Panc1 (cell line): ENCODE results near the gene ITFG2. TPM values are rescaled to one million over a fixed set of nuclear protein-coding genes. Genes with fewer than 3 reads are reported as not detected.

Source experiments
- ATAC-seq: fragments of 200-7000 bp; cut with Tn5 transposase; 2 replicates; pipeline ENCODE4 v1.9.1; 2020; ENCODE audit warnings: mild to moderate bottlenecking, moderate library complexity
- BruUV-seq: library from RNA; stranded (reverse); fragments of 400-500 nt; replicated peaks from 2 replicates; lab custom pipeline; 2021; lab: Mats Ljungman, UMichigan
- CTCF ChIA-PET: fragments of 300-600 bp; sonication (Branson Sonifier 250); formaldehyde crosslinking; loops from one replicate; lab custom pipeline; 2022; ENCODE audit warnings: antibody characterized with exemption; lab: Charles Lee
- POLR2A ChIA-PET: fragments of 300-600 bp; sonication (Branson Sonifier 250); formaldehyde crosslinking; loops from one replicate; lab custom pipeline; 2022; ENCODE audit warnings: antibody characterized with exemption; lab: Charles Lee
- DNase-seq: peaks from one replicate; pipeline ENCODE4 v3.0.0-alpha.2; 2010; ENCODE audit warnings: low read depth, low spot score
- H3K27ac ChIP-seq: 2 replicates; pipeline ENCODE4 v1.5.1; 2011; ENCODE audit warnings: mild to moderate bottlenecking, low read length, inconsistent platforms
- H3K27me3 ChIP-seq: fragments of 200-500 bp; sonication (Bioruptor generic); 2 replicates; pipeline ENCODE4 v1.6.0; 2014; ENCODE audit warnings: low read length, inconsistent platforms; ENCODE audit not compliant: control insufficient read depth, insufficient read depth
- H3K36me3 ChIP-seq: fragments of 200-500 bp; sonication (Bioruptor generic); 2 replicates; pipeline ENCODE4 v1.5.1; 2014; ENCODE audit warnings: inconsistent platforms, mild to moderate bottlenecking, low read length, moderate library complexity; ENCODE audit not compliant: control insufficient read depth, insufficient read depth
- H3K4me1 ChIP-seq: 2 replicates; pipeline ENCODE4 v1.5.1; 2011; ENCODE audit warnings: inconsistent platforms, mild to moderate bottlenecking, low read length, moderate library complexity; ENCODE audit not compliant: control insufficient read depth, insufficient read depth
- H3K4me3 ChIP-seq, 2 experiments: 2 replicates each; pipeline ENCODE4 v1.5.1; 2011 to 2012; ENCODE audit warnings: low read depth in 2 of 2, low read length in 2 of 2, mild to moderate bottlenecking in 2 of 2, inconsistent platforms in 1 of 2, moderate library complexity in 1 of 2
- H3K9me3 ChIP-seq: fragments of 200-500 bp; sonication (Bioruptor generic); 2 replicates; pipeline ENCODE4 v1.5.1; 2014; ENCODE audit warnings: low read depth, mild to moderate bottlenecking, inconsistent platforms, low read length, moderate library complexity; ENCODE audit not compliant: control insufficient read depth, insufficient read depth
- CTCF ChIP-seq: fragments of 450-650 bp; IDR thresholded peaks from 2 replicates; pipeline ENCODE4 v1.5.1; 2017; ENCODE audit warnings: mild to moderate bottlenecking
- POLR2AphosphoS5 ChIP-seq: IDR thresholded peaks from 2 replicates; pipeline ENCODE4 v1.6.1; 2012; ENCODE audit warnings: mild to moderate bottlenecking, low read depth, low read length, moderate library complexity
- REST ChIP-seq, 2 experiments: IDR thresholded peaks; 2 replicates each; pipeline ENCODE4 v1.6.1; 2011 to 2012; ENCODE audit warnings: low read depth in 2 of 2, control low read depth in 1 of 2, low read length in 1 of 2, mild to moderate bottlenecking in 1 of 2, moderate library complexity in 1 of 2; ENCODE audit not compliant: insufficient read depth in 1 of 2
- SIN3A ChIP-seq: IDR thresholded peaks from 2 replicates; pipeline ENCODE4 v1.6.1; 2012; ENCODE audit warnings: low read depth, mild to moderate bottlenecking, low read length, moderate library complexity, borderline replicate concordance; ENCODE audit not compliant: insufficient read depth
- TCF7L2 ChIP-seq: IDR thresholded peaks from 2 replicates; pipeline ENCODE4 v1.6.1; 2011; ENCODE audit warnings: mild to moderate bottlenecking, low read depth, low read length, inconsistent platforms
- in situ Hi-C: cut with HindIII; loops from 2 replicates; pipeline ENCODE4 v1.10.0; 2016; ENCODE audit warnings: low sequenced_read_pairs, low pct_unique_long_range_greater_than_20kb
- intact Hi-C: fragments of 100-400 bp; cut with micrococcal nuclease; formaldehyde crosslinking; loops from one replicate; pipeline ENCODE4 v1.10.0; 2022; ENCODE audit not compliant: unreplicated experiment
- total RNA-seq: library from RNA; stranded (reverse); gene quantifications from one replicate; pipeline ENCODE4 v1.2.1, GENCODE V29; 2021; ENCODE audit not compliant: unreplicated experiment

ITFG2 gene
- total RNA-seq, 1 experiment from 2014 or later: 17.4 TPM

GRCh38 chr12:2834581-2835491 lies 22.4 kb downstream of the ITFG2 start, which contains the start of gene NRIP2:
Gene NRIP2, minus strand, starts transcription at chr12:2835035. Its CDS starts 52 bp downstream, at chr12:2834983.
- H3K36me3 ChIP-seq: no peaks in the 10 kb centered on the region
- H3K9me3 ChIP-seq: no peaks in the 10 kb centered on the region
- no peak for DNase-seq
- intact Hi-C loops: no loop called here
- ATAC-seq: no peak
- CTCF ChIA-PET: no interaction called here
- TF ChIP-seq TCF7L2 (no peak), POLR2AphosphoS5 (no peak), CTCF (no peak), REST (IDR thresholded peaks at IDR 0.05; ENCODE audit: insufficient read depth in 1 of 2, low read depth in 2 of 2, low read length in 1 of 2) (no peak), SIN3A (no peak)
- no TSS peak for BruUV-seq
- H3K4me3 ChIP-seq: no peak within 1 kb of the TSS
- no peak within 1 kb of the TSS for H3K27ac ChIP-seq
- POLR2A ChIA-PET: no interaction called here
- H3K27me3 ChIP-seq: no peaks in the 10 kb centered on the region
- no peaks in the 10 kb centered on the region for H3K4me1 ChIP-seq
- in situ Hi-C loops: no loop called here

DNA sequence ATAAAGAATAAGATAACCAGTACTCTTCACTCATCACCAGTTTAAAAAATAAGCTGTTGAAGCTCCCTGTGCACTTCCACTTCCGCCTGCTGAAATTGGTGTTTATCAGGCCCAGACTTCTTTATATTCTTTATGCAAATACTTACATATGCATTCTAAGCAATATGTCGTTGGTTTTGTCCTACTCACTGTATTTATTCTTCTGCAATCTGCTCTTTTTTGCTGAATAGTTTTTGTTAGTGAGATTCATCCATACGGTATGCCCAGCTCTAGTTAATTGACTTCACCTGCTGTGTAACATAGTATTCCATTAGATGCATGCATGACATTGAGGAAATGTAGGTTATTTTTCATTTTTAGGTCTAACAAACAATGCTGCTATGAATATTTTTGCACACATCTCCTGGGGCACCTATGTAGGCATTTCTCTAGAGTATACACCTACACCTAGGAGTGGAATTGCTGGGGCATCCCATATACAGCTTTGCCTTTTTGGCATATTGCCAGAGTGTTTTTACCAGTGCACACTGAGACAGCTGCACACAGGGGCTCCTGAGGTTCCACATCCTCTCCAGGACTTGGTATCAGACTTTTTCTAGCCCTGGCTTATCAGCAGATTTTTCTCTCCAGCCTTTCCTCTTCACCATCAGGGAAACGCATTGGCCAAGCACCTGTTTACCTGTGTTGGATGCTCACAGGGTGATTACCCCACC lies 23.4 kb downstream of the ITFG2 start:
- no peaks in the 10 kb centered on the region for H3K36me3 ChIP-seq
- H3K4me3 ChIP-seq: no peak overlapping the region
- ChIA-PET CTCF (no interaction called here), POLR2A (no interaction called here)
- H3K9me3 ChIP-seq: no peaks in the 10 kb centered on the region
- no peaks in the 10 kb centered on the region for H3K4me1 ChIP-seq
- ATAC-seq: no peak
- TF ChIP-seq POLR2AphosphoS5: no peak
- no peak for TF ChIP-seq REST (IDR thresholded peaks at IDR 0.05; ENCODE audit: insufficient read depth in 1 of 2, low read depth in 2 of 2, low read length in 1 of 2)
- no peak for TF ChIP-seq SIN3A
- no peak for TF ChIP-seq CTCF
- no peak for TF ChIP-seq TCF7L2
- no peak for DNase-seq
- no TSS peak for BruUV-seq
- no peak overlapping the region for H3K27ac ChIP-seq
- in situ Hi-C loops: no loop called here
- intact Hi-C loops: no loop called here
- no peaks in the 10 kb centered on the region for H3K27me3 ChIP-seq
